Measurements from ENCODE around the gene MYO1E. TPM values are rescaled to one million over a fixed set of nuclear protein-coding genes. Genes with fewer than 3 reads are reported as not detected.

The MYO1E gene
- total RNA-seq, 2 donors from 2014 or later: 331 to 397 TPM

DNA sequence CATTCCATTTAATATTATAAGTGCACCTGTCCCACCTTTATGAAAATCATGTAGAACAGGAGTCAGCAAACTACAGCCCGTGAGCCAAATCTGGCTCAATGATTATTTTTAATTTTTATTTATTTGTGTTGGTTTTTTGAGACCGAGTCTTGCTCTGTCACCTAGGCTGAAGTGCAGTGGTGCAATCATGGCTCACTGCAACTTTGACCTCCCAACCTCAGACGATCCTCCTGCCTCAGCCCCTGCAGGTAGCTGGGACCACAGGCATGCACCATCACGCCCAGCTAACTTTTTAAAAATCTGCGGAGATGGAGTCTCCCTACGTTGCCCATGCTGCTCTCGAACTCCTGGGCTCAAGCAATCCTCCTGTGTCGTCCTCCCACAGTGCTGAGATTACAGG is 42.0 kb downstream of the MYO1E start:
- intact Hi-C loops (cut with DNase I, micrococcal nuclease): no loop called here
- DNase-seq: no peak
- no peak for ATAC-seq

- ATAC-seq: peak; percentile 46
- intact Hi-C loops (cut with DNase I, micrococcal nuclease): no loop called here
- DNase-seq: no peak
Observed at GRCh38 chr15:59329570-59330350, 42.9 kb downstream of the MYO1E start.

DNA sequence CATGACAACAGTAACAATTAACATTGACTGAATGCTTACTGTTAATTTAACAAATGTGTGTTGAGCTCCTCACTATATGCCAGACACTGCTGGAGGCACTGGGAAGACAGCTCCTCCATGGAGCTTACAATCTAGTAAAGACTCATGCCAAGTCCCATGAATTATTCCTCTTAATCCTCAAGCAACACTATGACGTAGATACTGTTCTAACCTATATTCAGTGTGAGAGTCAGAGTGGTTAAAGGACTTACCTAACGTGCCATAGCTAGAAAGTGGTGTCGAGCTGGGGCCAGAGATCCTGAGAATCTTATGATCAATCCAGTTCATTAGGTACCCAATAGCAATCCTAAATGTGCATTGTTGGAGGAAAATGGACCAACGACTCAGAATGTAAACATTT is 43.6 kb downstream of the MYO1E start:
- ATAC-seq (no peak), DNase-seq (no peak)
- intact Hi-C loops (cut with DNase I, micrococcal nuclease): no loop called here

DNA sequence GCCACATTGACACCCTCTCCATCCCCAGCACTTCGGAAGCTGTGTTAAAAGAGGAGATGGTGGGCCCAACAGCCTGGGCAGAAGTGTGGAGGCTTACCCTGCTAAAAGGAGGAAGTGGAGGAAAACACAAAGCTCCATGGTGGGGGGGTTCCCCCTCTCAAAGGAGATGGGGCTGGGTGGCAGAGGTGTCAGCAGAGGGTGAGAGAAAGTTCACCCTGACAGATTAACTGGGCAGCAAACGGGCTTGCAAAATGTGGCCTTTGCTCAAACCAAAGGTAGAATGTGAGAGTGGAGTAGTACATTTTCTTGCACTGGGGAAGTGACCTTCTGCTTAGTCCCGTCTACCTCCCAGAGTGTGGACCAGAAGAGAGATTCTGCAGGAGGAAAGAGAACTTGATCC is 44.7 kb downstream of the MYO1E start:
- intact Hi-C loops (cut with DNase I, micrococcal nuclease): no loop called here
- no peak for DNase-seq
- ATAC-seq: no peak

DNA sequence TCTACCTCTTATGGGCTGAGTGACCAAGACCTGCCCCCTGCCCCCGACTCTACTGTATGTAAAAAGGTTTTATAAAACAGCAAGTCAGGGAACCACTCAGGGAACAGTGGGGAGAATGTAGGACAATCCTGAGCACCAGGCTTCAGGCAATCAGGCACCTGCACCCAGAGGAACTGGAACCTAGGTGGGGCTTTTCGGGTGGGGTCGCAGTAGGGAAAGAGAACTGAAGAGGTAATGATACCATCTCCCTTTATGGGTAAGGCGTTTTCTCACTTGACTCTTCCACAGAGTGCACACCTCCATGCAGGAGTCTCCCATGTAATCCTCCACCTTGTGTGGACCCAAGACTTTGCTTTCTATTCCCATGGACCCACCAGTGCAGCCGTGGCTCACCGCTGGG is 45.8 kb downstream of the MYO1E start:
- DNase-seq (peak in 1 of 2 donors; percentile 37), ATAC-seq (peak; percentile 77)
- intact Hi-C loops (cut with DNase I, micrococcal nuclease): no loop called here

DNA sequence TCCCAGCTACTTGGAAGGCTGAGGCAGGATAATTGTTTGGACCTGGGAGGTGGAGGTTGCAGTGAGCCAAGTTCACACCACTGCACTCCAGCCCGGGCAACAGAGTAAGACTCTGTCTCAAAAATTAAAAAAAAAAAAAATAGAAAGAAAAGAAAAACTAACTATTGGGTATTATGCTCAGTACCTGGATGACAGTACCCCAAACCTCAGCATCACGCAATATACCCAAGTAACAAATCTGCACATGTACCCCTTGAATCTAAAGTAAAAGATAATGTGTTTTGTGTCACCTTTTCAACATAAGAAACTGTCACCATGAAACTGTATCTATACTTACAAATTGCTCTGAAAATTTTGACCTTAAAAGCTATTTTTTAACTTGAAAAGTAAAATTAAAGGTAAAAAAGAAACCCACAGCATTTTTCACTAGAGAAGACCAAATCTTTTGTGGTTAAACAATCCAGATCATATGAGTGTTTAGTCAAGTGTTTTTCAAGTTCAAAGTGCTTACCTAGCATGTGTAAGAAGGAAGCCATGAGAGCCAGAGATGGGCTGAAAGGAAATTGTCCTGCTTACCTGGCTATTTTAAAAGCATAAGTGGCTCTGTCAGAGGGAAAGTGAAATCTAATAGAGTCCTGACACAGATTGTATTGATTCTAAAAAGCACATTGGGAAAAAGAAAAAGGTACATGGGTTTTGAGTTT is 50.5 kb downstream of the MYO1E start:
- no peak for DNase-seq
- intact Hi-C loops (cut with DNase I, micrococcal nuclease): no loop called here
- no peak for ATAC-seq

DNA sequence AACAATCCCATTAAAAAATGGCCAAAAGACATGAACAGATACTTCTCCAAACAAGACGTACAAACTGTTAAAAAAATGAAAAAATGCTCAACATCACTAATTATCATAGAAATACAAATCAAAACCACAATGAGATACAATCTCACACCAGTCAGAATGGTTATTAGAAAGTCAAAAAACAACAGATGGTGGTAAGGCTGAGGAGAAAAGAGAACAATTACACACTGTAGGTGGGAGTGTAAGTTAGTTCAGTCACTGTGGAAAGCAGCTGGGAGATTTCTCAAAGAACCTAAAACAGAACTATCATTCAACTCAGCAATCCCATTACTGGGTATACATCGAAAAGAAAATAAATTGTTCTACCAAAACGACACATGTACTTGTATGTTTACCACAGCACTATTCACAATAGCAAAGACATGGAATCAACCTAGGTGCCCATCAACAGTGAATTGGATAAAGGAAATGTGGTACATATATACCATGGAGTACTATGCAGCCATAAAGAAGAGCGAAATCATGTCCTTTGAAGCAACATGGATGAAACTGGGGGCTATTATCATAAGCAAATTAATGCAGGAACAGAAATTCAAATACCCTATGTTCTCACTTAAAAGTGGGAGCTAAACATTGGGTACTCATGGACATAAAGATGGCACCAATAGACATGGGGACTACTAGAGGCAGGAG is 51.5 kb downstream of the MYO1E start:
- ATAC-seq: no peak
- no peak for DNase-seq
- intact Hi-C loops (cut with DNase I, micrococcal nuclease): no loop called here

DNA sequence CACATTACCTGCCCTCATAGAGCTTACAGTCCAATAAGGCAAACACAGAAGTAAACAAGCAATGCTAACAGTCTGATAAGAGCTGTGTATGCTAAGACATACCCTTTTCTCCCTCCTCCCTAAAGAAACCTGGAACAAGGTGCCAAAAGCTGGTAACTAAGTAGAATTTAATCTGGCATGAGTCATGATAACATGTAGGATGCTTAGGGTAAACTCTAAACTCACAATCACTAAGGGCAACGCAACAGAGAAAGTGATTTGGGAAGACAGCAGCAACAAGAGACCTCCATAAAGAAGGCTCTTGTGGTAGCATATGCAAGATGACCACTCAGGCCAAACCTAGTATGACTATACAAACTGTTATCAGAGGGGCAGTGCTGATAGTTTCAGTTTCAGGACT is 55.5 kb downstream of the MYO1E start:
- no peak for ATAC-seq
- intact Hi-C loops (cut with DNase I, micrococcal nuclease): no loop called here

DNA sequence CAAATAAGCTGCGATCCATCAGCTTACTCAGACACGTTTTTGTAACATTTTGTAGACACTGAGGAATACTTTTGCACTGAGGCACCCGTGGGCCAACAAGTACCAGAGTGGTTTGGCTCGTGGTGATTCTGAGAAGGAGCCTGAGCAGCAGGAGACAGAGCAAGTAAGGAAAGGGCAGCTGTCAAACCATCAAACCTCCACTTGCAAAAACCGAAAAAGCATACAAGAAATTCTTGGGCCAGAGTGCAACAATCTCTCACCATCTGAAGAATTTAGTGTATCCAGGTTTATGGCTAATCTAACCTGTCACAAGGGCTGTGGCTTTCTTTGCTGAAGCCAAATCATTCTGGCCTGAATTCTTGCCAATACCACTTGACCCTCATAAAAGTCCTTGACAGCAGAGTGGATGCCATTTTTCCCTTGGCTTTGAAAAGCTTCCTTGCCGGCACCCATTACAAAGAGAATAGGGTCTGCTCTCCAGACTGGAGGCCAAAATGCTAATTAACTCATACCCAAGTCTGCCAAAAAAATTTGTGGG is 56.7 kb downstream of the MYO1E start:
- intact Hi-C loops (cut with DNase I, micrococcal nuclease): no loop called here
- ATAC-seq (peak; percentile 70), DNase-seq (peak in 1 of 2 donors; percentile 51)

More for the DNA sequence above, 55.5 kb downstream of the MYO1E start:
- no peak for DNase-seq

- DNase-seq: peak; percentile 96
- intact Hi-C loops (cut with DNase I, micrococcal nuclease): no loop called here
- peak; percentile 94 for ATAC-seq
Observed at GRCh38 chr15:59313641-59314332, 58.9 kb downstream of the MYO1E start.

- DNase-seq (no peak), ATAC-seq (no peak)
- intact Hi-C loops (cut with DNase I, micrococcal nuclease): no loop called here
Observed at GRCh38 chr15:59312205-59312604, 60.5 kb downstream of the MYO1E start.

- DNase-seq (no peak), ATAC-seq (no peak)
- intact Hi-C loops (cut with DNase I, micrococcal nuclease): no loop called here
Observed at GRCh38 chr15:59311195-59311594, 61.5 kb downstream of the MYO1E start.

DNA sequence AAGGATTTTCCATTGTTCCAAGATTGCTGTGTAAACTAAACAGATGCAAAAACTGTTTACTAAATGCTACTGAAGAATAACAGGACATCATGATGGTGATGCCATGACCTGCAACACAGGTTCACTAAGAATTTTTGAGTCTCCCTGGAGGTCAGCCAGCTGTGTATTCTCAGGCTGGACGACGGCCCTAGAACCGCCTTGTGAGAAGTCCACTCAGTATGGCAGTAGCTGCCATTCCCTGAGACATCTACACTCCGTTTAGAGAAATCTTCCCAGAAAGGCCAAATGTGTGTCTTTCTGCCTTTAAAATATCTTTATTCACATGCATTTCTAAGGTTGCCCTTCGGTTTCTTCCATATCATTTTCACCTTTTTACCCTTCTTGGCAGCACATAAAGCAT is 63.3 kb downstream of the MYO1E start:
- intact Hi-C loops (cut with DNase I, micrococcal nuclease): no loop called here
- ATAC-seq (no peak), DNase-seq (no peak)

DNA sequence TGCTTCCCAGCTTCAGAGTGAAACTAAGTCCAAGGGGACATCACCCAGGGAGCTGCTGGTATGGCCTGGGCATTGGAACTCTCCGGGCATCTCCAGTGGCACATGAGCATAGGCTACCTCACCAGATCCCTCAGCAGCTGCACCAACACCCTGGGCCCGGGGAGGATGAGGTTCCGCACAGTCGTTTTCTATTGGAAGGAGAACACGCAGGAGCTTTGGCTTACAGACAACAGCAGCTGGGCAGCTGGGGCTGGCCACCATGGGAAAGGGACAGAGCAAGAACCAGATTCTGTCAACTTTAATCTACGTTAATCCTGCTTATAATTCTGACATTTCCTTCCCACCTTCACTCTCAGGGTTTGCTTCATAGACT is 65.5 kb downstream of the MYO1E start:
- DNase-seq (no peak), ATAC-seq (no peak)
- intact Hi-C loops (cut with DNase I, micrococcal nuclease): no loop called here

GRCh38 chr15:59306520-59307164 is 66.0 kb downstream of the MYO1E start:
- ATAC-seq (no peak), DNase-seq (no peak)
- intact Hi-C loops (cut with DNase I, micrococcal nuclease): no loop called here

- DNase-seq (no peak), ATAC-seq (no peak)
- intact Hi-C loops (cut with DNase I, micrococcal nuclease): no loop called here
Observed at GRCh38 chr15:59304807-59305206, 67.9 kb downstream of the MYO1E start.

DNA sequence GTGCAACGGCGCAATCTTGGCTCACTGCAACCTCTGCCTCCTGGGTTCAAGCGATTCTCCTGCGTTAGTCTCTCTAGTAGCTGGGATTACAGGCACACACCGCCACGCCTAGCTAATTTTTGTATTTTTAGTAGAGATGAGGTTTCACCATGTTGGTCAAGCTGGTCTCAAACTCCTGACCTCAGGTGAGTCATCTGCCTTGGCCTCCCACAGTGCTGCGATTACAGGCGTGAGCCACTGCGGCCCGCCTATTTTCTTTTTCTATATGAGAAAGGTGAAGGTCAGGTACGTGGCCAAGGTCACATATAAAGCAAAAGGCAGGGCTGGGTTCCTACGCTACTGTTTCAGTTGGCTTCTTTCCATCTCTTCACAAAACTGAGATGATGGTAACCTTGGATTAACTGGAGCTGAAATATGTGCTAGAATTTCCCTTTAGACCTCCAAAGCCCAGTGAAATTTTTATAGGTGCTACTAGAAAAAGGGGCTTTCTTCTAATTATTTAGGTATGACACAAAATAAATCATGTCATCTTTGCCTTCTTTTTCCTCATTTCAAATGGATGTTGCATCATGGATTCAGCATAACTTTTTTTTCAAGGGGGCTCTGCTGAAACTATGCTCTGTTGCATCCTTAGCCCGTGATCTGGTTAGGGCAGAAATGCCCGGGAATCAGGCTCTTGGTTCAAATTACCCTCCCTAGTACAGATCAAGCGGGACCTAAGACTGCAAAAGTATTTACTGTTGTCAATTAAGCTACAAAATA is 68.5 kb downstream of the MYO1E start:
- DNase-seq: no peak
- peak; percentile 19 for ATAC-seq
- intact Hi-C loops (cut with DNase I, micrococcal nuclease): no loop called here

DNA sequence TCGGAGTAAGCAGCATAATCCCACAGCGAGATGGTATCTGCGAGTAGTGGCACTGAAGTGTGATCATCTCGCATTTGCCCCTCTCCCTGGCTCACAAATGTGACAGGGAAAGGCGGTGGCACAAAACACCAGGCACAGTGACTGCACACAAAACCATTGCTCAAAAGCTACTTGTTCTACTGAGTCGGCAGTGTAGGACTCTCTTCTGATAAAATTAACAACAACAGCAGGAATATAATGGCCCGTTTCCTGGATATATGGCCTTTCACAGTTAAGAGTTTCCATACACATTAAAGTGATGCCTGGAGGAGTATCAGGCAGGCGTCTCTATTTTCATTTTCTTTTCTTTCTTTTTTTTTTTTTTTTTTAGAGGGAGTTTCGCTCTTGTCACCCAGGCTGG is 69.0 kb downstream of the MYO1E start:
- no peak for DNase-seq
- intact Hi-C loops (cut with DNase I, micrococcal nuclease): no loop called here

More for the DNA sequence above, 69.0 kb downstream of the MYO1E start:
- no peak for ATAC-seq

All from left colon (tissue), 2 donors.